CD4-positive, alpha-beta T cell (primary cell): ENCODE measurements around the gene SP3. TPM values are rescaled to one million over a fixed set of nuclear protein-coding genes. Genes with fewer than 3 reads are reported as not detected.
A peak's percentile ranks its signal among the peaks of the same experiment; 100 is the strongest.

Source experiments
- ATAC-seq: fragments of 200-7000 bp; cut with Tn5 transposase; one replicate; pipeline ENCODE4 v1.10.0; 2022; ENCODE audit warnings: mild to moderate bottlenecking; ENCODE audit not compliant: poor library complexity
- CTCF ChIA-PET: fragments of 350-600 bp; sonication (Branson Sonifier 250); formaldehyde crosslinking; loops from one replicate; lab custom pipeline; 2021; ENCODE audit warnings: antibody characterized with exemption, inconsistent platforms; lab: Charles Lee
- POLR2A ChIA-PET: fragments of 350-600 bp; sonication (Branson Sonifier 250); formaldehyde crosslinking; loops from one replicate; lab custom pipeline; 2021; ENCODE audit warnings: antibody characterized with exemption, inconsistent platforms; lab: Charles Lee
- DNase-seq, 14 experiments: peaks; one replicate each; pipeline ENCODE4 v3.0.0-alpha.2; 2013 to 2020; ENCODE audit warnings: mixed read lengths in 2 of 14
- H3K27ac ChIP-seq, 2 donors: one replicate each; pipeline versions ENCODE4 v1.5.1 to v1.7.0; 2013; ENCODE audit warnings: low read length in 2 of 2, low read depth in 1 of 2, mild to moderate bottlenecking in 1 of 2
- H3K27me3 ChIP-seq, 2 experiments: 1 replicate in 1 of 2; 2 replicates in 1 of 2; pipeline versions ENCODE4 v1.6.1 to v1.7.0; 2013; ENCODE audit warnings: low read length in 2 of 2, control low read depth in 1 of 2, mild to moderate bottlenecking in 1 of 2, moderate library complexity in 1 of 2; ENCODE audit not compliant: insufficient read depth in 2 of 2, control insufficient read depth in 1 of 2
- H3K36me3 ChIP-seq: one replicate; pipeline ENCODE4 v1.6.1; 2013; ENCODE audit warnings: low read length, control low read depth; ENCODE audit not compliant: insufficient read depth
- H3K4me1 ChIP-seq: one replicate; pipeline ENCODE4 v1.6.1; 2013; ENCODE audit warnings: low read length, control low read depth; ENCODE audit not compliant: insufficient read depth
- H3K4me3 ChIP-seq: one replicate; pipeline ENCODE4 v1.5.1; 2013; ENCODE audit warnings: mild to moderate bottlenecking, low read length, moderate library complexity
- H3K9me3 ChIP-seq, 2 experiments: 1 replicate in 1 of 2; 2 replicates in 1 of 2; pipeline versions ENCODE4 v1.6.1 to v1.7.0; 2013; ENCODE audit warnings: low read length in 2 of 2, mild to moderate bottlenecking in 2 of 2, control low read depth in 1 of 2, moderate library complexity in 1 of 2; ENCODE audit not compliant: control insufficient read depth in 1 of 2, insufficient read depth in 1 of 2
- H3K27ac Mint-ChIP-seq: one replicate; pipeline ENCODE4 v1.8.0; 2020; ENCODE audit warnings: mixed read lengths
- H3K27me3 Mint-ChIP-seq: one replicate; pipeline ENCODE4 v1.8.0; 2021; ENCODE audit warnings: mixed read lengths
- H3K36me3 Mint-ChIP-seq: one replicate; pipeline ENCODE4 v1.8.0; 2021; ENCODE audit warnings: low read depth, mixed read lengths
- H3K4me1 Mint-ChIP-seq: one replicate; pipeline ENCODE4 v1.8.0; 2021; ENCODE audit warnings: low read depth, mixed read lengths
- H3K4me3 Mint-ChIP-seq: one replicate; pipeline ENCODE4 v1.8.0; 2020; ENCODE audit warnings: mild to moderate bottlenecking, mixed read lengths
- H3K9me3 Mint-ChIP-seq: one replicate; pipeline ENCODE4 v1.8.0; 2020; ENCODE audit warnings: mixed read lengths
- CTCF ChIP-seq: fragments of 200-600 bp; IDR thresholded peaks from one replicate; pipeline ENCODE4 v1.8.0; 2022; ENCODE audit warnings: antibody characterized with exemption, mild to moderate bottlenecking
- intact Hi-C, 2 experiments: fragments of 100-400 bp; cut with DNase I in 1 of 2; cut with micrococcal nuclease in 1 of 2; formaldehyde crosslinking; loops; one replicate each; pipeline versions ENCODE4 v1.15.1 to v1.9.0; 2023 to 2025; cut with DNase I, micrococcal nuclease
- total RNA-seq, 174 experiments: library from RNA in 2 of 174; stranded (reverse) in 2 of 174; gene quantifications; one replicate each; pipeline ENCODE4 v1.2.3 and lab custom pipeline; 2021 to 2026

The SP3 gene
- total RNA-seq, 2 experiments from 2014 or later = 159 to 166 TPM

GRCh38 chr2:173986805-173987204, 21.6 kb upstream of the SP3 start:
- CTCF ChIA-PET = interaction anchor here (1.8 kb wide), 1 partner anchor 10 kb away, joined by 4 read pairs; no protein-coding TSS in a partner anchor

GRCh38 chr2:173985605-173985992, 20.4 kb upstream of the SP3 start:
- Mint-ChIP-seq H3K36me3 (no peaks in the 10 kb centered on the region), H3K27ac (no peak overlapping the region), H3K27me3 (peaks cover 3% of the 10 kb centered on the region), H3K4me1 (peaks cover 10% of the 10 kb centered on the region), H3K9me3 (no peaks in the 10 kb centered on the region), H3K4me3 (no peak overlapping the region)
- Histone ChIP-seq H3K27ac (no peak overlapping the region), H3K4me1 (no peaks in the 10 kb centered on the region), H3K36me3 (no peaks in the 10 kb centered on the region), H3K27me3 (no peaks in the 10 kb centered on the region), H3K9me3 (no peaks in the 10 kb centered on the region), H3K4me3 (no peak overlapping the region)
- ATAC-seq (no peak), DNase-seq (no peak)
- CTCF ChIA-PET = interaction anchor here (1.8 kb wide), 1 partner anchor 11 kb away, joined by 4 read pairs; no protein-coding TSS in a partner anchor
- POLR2A ChIA-PET = interaction anchor here (1.4 to 2.3 kb wide), 2 partner anchors 20 to 46 kb away, joined by 3 to 8 read pairs; no protein-coding TSS in a partner anchor
- TF ChIP-seq CTCF = no peak
- intact Hi-C loops = no loop called here

More at GRCh38 chr2:173986805-173987204, 21.6 kb upstream of the SP3 start:
- Mint-ChIP-seq H3K4me3 (no peak overlapping the region), H3K27ac (no peak overlapping the region), H3K36me3 (no peaks in the 10 kb centered on the region), H3K27me3 (peaks cover 3% of the 10 kb centered on the region), H3K4me1 (peaks cover 10% of the 10 kb centered on the region), H3K9me3 (no peaks in the 10 kb centered on the region)
- no peaks in the 10 kb centered on the region for H3K27me3 ChIP-seq
- H3K36me3 ChIP-seq = no peaks in the 10 kb centered on the region
- DNase-seq (no peak), ATAC-seq (no peak)
- intact Hi-C loops = no loop called here
- H3K27ac ChIP-seq = no peak overlapping the region
- no peak overlapping the region for H3K4me3 ChIP-seq
- no peaks in the 10 kb centered on the region for H3K4me1 ChIP-seq
- POLR2A ChIA-PET = interaction anchor here (0.9 to 2.3 kb wide), 2 partner anchors 21 to 351 kb away, joined by 3 to 8 read pairs; no protein-coding TSS in a partner anchor
- TF ChIP-seq CTCF = no peak
- H3K9me3 ChIP-seq = no peaks in the 10 kb centered on the region

- H3K9me3 ChIP-seq = no peaks in the 10 kb centered on the region
- POLR2A ChIA-PET = interaction anchor here (1.4 to 2.3 kb wide), 2 partner anchors 19 to 45 kb away, joined by 3 to 8 read pairs; no protein-coding TSS in a partner anchor
- H3K9me3 Mint-ChIP-seq = no peaks in the 10 kb centered on the region
Observed at GRCh38 chr2:173984866-173985604, 19.9 kb upstream of the SP3 start.

More at GRCh38 chr2:173984866-173985604, 19.9 kb upstream of the SP3 start:
- no peak for TF ChIP-seq CTCF
- Histone ChIP-seq H3K27me3 (no peaks in the 10 kb centered on the region), H3K27ac (no peak overlapping the region), H3K4me1 (no peaks in the 10 kb centered on the region), H3K4me3 (no peak overlapping the region), H3K36me3 (no peaks in the 10 kb centered on the region)
- H3K4me3 Mint-ChIP-seq = no peak overlapping the region
- no peak for DNase-seq
- peak; percentile 37 for ATAC-seq
- intact Hi-C loops = no loop called here
- H3K36me3 Mint-ChIP-seq = no peaks in the 10 kb centered on the region
- H3K4me1 Mint-ChIP-seq = peaks cover 10% of the 10 kb centered on the region
- no peak overlapping the region for H3K27ac Mint-ChIP-seq
- H3K27me3 Mint-ChIP-seq = peaks cover 3% of the 10 kb centered on the region
- CTCF ChIA-PET = interaction anchor here (0.9 to 1.8 kb wide), 2 partner anchors 12 to 26 kb away, joined by 3 to 4 read pairs; no protein-coding TSS in a partner anchor
